Measurements from ENCODE around the gene CORO6.
A peak's percentile ranks its signal among the peaks of the same experiment; 100 is the strongest.

CORO6 gene

DNA sequence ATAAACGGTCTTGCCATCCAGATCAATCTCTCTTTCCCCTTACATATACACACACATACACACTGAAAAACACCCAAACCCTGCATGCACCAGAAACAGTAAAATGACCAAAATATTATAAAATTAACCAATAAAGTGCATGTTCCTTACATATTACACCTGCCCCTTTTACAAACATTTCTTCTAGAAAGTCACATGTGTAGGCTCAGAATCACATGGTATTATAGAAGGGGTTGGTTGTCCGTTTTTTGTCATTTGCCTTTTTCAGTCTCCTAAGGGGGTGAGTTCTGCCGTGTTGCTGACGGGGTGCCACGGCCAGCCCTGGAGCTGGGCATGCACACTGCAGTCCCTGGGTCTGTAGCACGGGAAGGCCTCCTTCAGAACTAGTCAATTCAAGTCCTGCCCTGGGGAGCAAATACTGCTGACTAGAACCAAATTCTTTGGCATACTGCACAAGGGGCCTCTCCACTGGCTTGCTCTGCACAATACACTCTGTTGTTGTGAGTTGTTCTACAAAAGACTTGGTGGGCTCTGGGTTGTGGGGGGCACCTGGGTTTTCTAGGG, 8.0 kb upstream of the CORO6 start:
- no peak for DNase-seq (ENCODE audit: low spot score)

DNA sequence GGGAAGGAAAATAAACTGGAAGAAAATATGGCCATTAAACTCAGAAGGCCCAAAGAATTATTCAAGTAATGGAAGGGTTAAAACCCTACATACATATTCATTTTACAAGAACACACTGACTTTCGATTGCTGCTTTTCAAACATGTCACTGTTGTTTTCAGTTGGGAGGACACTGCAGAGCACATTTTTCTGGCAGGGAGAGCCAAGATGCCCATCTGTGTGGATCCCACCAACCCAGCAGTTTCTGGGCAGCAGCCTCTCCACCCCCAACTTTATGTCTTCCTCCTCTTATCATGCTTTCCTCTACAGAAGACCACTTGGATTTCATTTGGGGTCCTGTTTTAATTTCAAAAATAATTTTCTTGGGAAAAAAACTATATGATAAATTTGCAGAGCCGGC, 7.1 kb upstream of the CORO6 start:
- no peak for DNase-seq (ENCODE audit: low spot score)

- DNase-seq (ENCODE audit: low spot score), result no peak
Observed at GRCh38 chr17:29628644-29629043, 5.9 kb upstream of the CORO6 start.

- no peak for DNase-seq (ENCODE audit: low spot score)
Observed at GRCh38 chr17:29627951-29628350, 5.2 kb upstream of the CORO6 start.

DNA sequence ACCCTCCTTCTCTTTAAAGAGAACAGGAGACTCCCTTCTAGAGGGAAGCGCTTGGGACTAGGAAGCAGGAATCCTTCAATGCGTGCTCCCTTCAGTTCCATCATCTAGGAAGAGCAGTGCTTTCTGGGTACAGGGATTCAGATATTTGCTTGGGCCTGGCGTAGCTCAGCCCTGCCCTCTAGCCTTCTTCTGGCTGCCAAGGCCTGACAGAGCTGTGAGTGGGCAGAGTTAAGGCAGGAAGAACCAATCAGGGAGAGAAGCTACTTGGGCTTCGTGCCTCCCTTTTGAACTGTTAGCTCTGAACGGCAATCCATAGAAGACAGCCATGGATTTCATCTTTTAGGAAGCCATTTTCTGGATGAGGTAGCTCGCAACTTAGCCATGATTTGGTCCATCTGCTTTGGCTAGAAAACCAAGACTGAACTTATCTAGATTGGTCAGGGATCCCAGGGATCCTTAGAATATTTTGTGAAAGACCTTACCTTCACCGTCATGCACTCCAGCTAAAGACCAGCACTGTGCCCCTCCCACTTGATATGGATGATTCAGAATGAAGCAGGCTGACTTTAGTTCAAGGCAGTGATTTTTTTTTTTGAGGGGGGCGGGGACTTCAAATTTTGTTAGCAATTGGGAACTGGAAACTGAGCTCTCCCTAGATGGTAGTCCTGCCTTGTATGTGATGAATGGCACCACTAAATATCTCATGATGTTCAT, 2.5 kb upstream of the CORO6 start:
- peak; percentile 67 for DNase-seq (ENCODE audit: low spot score)

DNA sequence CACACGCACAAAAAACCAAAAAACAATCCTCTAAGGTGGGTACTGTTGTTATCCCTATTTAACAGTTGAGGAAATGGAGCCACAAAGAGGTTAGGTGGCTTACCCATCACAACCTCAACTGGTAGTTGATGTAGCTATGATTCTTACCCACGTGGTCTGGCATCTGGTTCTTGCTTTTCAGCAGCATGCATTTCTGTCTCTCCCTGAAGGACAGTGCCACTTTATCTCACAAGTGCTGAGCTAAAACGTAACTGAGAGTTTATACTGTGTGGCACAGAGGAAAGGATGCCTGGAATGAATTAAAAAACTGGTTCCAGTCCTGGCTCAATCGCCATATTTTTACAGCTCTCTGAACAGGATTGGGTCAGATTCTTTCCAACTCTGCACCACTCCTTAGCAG, 1.9 kb upstream of the CORO6 start:
- DNase-seq (ENCODE audit: low spot score), result no peak

GRCh38 chr17:29623283-29623647, 553 bp upstream of the CORO6 start:
- no peak for DNase-seq (ENCODE audit: low spot score)

DNA sequence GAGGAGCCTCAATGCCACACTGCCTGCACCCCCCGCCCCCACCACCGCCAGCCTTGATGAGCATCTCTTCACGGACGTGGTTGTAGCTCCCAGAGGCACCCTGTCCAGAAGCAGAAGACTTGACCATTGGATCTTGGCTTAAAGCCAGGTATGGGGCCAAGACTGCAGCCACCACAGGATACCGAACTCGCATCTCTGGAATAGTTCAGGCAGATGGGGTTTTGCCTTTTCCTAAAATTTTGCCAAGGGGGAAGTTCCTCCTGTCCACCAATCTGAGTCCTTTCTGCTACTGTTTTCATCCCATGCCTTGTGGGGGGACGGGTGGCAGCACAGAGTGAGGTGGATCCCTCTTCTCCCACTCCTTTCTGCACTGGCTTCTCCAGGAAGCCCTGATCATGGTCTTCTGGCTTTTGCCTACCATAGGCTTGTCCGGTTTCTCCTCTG, 939 bp downstream of the CORO6 start:
- no peak for DNase-seq (ENCODE audit: low spot score)

DNA sequence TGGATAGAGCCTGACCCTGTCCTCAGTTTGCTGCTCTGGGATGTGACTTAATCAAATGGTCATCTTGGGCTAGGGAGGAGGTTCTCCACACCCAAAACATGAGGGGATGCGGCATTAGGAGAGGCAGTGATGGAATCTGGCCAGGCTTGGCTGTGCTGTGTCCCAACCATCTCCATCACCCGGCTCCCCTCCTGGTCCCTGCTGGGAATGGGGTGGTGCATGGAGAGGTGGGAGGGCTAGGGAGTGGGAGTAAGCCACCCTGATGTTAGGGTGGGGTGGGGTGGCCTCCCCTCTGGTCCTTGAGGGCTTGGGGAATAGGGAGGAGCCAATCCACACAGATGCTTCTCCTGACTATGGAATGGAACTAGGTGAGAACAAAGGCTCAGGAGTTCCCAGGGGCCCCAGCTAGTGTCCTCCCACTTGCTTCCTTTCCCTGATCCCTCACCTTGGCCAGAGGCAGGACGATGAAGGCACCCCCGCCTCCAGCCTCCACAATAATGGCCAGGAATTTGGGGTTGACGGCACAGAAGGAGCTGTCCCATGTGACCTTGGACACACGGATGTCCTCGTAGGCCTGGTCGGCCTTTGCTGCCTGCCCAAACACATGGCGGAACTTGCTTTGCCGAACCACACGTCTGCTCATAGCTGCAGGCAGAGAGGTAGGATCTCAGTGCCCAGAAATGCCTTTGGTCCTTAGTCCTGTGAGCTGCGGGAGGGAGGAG, 1.8 kb downstream of the CORO6 start:
- DNase-seq (ENCODE audit: low spot score), result no peak

- no peak for DNase-seq (ENCODE audit: low spot score)
Observed at GRCh38 chr17:29620271-29620670, 2.4 kb downstream of the CORO6 start.

GRCh38 chr17:29619251-29619650, 3.5 kb downstream of the CORO6 start:
- peak; percentile 79 for DNase-seq (ENCODE audit: low spot score)

GRCh38 chr17:29618272-29619065, 4.2 kb downstream of the CORO6 start:
- no peak for DNase-seq (ENCODE audit: low spot score)

DNA sequence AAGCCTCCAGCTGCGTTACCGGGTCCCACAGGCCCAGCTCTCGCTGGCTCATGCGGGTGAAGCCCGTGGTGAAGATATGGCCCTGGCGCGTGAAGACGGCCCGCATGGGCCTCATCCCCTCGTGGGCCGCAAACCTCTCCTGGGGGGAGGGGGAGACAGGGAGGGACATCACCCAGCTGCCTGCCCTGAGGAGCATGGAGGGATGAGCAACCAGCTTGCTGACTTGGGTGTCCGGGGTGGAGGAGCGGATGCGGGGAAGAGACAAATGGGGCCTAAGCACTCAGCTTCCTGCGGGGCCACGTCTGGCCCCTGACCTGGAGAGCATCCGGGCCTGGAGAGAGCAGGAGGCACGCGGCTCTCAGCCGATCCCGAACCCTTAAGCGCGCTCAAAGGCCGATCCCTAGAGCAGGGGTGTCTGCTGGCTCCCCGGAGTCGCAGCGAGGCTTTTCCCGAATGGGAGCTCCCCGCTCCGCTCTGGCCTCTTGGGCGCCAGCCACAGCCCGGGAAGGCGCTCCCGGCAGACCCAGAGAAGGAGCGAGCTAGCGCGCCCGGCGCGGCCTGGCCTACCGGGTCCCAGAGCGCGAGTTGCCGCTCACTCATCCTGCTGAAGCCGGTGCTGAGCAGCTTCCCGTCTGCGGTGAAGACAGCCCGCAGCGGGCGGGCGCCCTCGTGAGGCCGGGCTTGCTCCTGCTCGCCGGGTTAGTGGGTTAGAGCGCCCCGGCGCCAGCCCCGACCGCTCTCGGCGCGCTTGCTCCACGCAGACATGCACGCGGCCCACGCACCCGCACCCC, 5.0 kb downstream of the CORO6 start:
- DNase-seq (ENCODE audit: low spot score), result peak; percentile 61

DNA sequence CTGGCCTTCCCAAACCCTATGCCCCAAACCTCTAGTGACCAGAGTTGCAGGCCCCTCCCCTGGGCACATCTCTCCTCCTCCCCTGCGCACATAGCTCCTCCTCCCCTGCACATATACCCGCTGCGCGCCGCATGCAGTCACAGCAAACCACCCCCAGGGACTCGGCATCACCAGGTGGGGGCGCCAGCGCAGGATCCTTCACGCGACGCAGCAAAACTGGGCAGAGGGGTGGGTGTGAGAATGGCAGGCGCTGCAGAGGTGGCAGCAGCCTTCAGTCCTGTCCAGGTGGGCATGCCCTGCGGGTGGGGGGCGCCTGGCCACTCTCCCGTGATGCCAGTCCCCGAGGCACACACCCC, 5.6 kb downstream of the CORO6 start:
- peak; percentile 87 for DNase-seq (ENCODE audit: low spot score)

DNA sequence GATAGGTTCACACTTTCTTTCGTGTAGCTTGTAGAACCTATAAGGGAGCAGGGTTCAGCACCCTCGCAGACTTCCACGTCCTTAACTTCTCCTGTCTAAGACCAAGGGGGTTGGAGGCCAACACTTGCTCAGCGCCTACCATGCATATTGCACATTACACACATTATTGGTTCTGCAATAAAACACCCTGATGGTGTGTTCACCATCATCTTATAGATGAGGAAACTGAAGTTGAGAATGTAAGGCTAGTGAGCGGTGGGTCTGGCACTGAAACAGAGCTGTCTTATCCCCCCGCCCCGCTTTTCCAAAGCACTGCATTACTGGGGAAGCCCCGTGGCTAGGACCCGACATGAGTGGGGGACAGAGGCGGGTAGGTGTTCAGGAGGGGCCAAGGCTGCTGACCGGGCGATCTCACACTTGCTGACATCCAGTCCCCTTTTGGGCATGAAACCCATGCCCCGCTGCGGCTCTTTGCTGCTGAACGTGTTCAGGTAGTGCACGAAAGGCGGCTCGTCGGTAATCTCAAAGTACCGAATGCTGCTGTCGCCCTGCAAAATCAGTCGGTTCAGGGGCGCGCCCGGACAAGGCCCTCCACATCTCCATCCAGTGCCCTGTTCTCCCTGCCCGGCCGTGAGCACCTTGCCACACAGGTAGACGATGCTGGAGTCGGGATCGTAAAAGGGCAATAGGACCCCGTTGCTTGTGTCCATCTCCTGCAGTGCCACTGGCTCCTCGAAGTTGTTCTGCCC, 6.2 kb downstream of the CORO6 start:
- DNase-seq (ENCODE audit: low spot score), result no peak

GRCh38 chr17:29615492-29616299, 7.0 kb downstream of the CORO6 start:
- peak; percentile 92 for DNase-seq (ENCODE audit: low spot score)

DNA sequence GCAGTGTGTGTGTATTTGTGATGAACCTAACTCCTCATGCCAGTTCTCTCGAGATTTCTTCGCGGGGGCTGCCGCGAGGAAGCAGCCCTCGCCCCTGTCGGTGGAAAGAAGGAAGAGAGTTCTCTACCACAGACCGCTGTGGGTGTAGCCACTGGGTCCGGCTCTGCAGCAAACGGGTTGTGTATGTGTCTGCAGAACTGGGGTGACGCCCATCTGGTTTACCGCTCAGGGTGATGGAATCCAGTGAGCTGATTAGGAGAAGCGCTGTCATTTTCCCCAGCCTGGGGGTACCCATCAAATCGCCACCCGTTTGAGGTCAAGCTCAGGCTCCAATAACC, 7.7 kb downstream of the CORO6 start:
- DNase-seq (ENCODE audit: low spot score), result no peak

DNA sequence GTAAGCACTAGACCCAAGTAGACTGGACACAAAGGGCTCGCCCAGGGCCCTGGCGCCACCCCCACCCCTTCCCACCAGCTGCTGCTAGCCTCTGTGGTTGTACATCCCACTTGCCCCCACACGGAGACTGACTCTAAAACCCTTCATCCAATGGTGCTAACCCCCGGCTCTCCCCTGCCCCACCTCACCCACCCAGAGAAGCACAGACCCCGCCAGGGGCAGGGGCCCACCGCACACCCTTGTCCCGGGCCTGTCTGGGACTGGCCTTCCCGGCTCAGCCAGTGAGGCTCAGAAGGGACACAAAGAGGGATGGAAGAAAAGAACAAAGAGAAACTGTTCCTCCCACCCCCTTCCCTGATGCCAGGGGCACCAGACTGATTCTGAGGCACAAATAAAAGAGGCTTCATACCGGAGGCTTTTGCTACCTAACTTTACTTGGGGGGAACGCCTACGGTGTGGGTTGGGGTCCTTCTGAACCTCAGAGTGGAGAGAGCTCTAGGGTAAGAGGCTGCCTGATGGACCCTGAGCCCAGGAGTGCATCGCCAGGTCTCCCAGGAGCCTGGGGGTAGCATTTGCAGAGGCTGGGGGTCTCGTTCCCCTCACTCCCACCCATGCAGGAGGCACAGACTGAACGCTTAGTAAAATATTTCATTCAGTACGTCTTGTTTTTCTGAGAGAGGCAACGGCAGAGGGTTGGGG, 8.2 kb downstream of the CORO6 start:
- DNase-seq (ENCODE audit: low spot score), result no peak

- DNase-seq (ENCODE audit: low spot score), result no peak
Observed at GRCh38 chr17:29613856-29614255, 8.9 kb downstream of the CORO6 start.

- peak; percentile 81 for DNase-seq (ENCODE audit: low spot score)
Observed at GRCh38 chr17:29613352-29613837, 9.3 kb downstream of the CORO6 start.
